SU-DHL-6 (cell line): ENCODE data around the gene ANXA1.

Experiments used
- EZH2phosphoT487 ChIP-seq: fragments of 200-600 bp; sonication (generic), shearing (Covaris generic); conservative IDR thresholded peaks from 2 replicates; pipeline ENCODE4 v1.6.1; 2018; ENCODE audit warnings: mild to moderate bottlenecking, antibody characterized with exemption, low read length, moderate library complexity, mixed read lengths
- TF ChIP-seq, protein P1 (sequence below): fragments of 200-600 bp; sonication (generic); IDR thresholded peaks from one replicate; pipeline ENCODE4 v1.5.1; 2017; ENCODE audit warnings: antibody characterized with exemption, mild to moderate bottlenecking, low read length, moderate library complexity; ENCODE audit not compliant: insufficient read depth, poor library complexity, severe bottlenecking

GRCh38 chr9:73166468-73166867 is 14.8 kb downstream of the ANXA1 start:
- TF ChIP-seq, protein P1, sequence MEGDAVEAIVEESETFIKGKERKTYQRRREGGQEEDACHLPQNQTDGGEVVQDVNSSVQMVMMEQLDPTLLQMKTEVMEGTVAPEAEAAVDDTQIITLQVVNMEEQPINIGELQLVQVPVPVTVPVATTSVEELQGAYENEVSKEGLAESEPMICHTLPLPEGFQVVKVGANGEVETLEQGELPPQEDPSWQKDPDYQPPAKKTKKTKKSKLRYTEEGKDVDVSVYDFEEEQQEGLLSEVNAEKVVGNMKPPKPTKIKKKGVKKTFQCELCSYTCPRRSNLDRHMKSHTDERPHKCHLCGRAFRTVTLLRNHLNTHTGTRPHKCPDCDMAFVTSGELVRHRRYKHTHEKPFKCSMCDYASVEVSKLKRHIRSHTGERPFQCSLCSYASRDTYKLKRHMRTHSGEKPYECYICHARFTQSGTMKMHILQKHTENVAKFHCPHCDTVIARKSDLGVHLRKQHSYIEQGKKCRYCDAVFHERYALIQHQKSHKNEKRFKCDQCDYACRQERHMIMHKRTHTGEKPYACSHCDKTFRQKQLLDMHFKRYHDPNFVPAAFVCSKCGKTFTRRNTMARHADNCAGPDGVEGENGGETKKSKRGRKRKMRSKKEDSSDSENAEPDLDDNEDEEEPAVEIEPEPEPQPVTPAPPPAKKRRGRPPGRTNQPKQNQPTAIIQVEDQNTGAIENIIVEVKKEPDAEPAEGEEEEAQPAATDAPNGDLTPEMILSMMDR = no peak
- TF ChIP-seq EZH2phosphoT487 = no peak
